ENCODE measurements around the gene UBE2I.

UBE2I gene

GRCh38 chr16:1312903-1313302, 3.5 kb downstream of the UBE2I start:
- DNase-seq (ENCODE audit: low spot score): no peak
- TF ChIP-seq CTCF (IDR thresholded peaks at IDR 0.05; ENCODE audit: extremely low read depth, missing control alignments): no peak

GRCh38 chr16:1313721-1314369, 4.4 kb downstream of the UBE2I start:
- DNase-seq (ENCODE audit: low spot score): no peak
- no peak for TF ChIP-seq CTCF (IDR thresholded peaks at IDR 0.05; ENCODE audit: extremely low read depth, missing control alignments)

GRCh38 chr16:1314399-1315068, 5.1 kb downstream of the UBE2I start:
- no peak for DNase-seq (ENCODE audit: low spot score)
- TF ChIP-seq CTCF (IDR thresholded peaks at IDR 0.05; ENCODE audit: extremely low read depth, missing control alignments): no peak

- TF ChIP-seq CTCF (IDR thresholded peaks at IDR 0.05; ENCODE audit: extremely low read depth, missing control alignments): no peak
- no peak for DNase-seq (ENCODE audit: low spot score)
Measured at GRCh38 chr16:1315081-1316032, 5.9 kb downstream of the UBE2I start.

- DNase-seq (ENCODE audit: low spot score): no peak
- TF ChIP-seq CTCF (IDR thresholded peaks at IDR 0.05; ENCODE audit: extremely low read depth, missing control alignments): no peak
Measured at GRCh38 chr16:1316033-1316405, 6.6 kb downstream of the UBE2I start.

- TF ChIP-seq CTCF (IDR thresholded peaks at IDR 0.05; ENCODE audit: extremely low read depth, missing control alignments): no peak
- DNase-seq (ENCODE audit: low spot score): no peak
Measured at GRCh38 chr16:1317479-1318267, 8.2 kb downstream of the UBE2I start.

Data from GM20000 (cell line).